ENCODE results near the gene LONRF3. TPM values are rescaled to one million over a fixed set of nuclear protein-coding genes. Genes with fewer than 3 reads are reported as not detected.
"Not testable (repeated sequence)": the region's sequence is repeated elsewhere in the genome, so short reads cannot be mapped to it uniquely, and the experiment has no call there.

The LONRF3 gene
- total RNA-seq, 1 donor from 2014 or later = 0.79 TPM

GRCh38 chrX:118989886-118990285 lies 15.5 kb downstream of the LONRF3 start:
- H3K4me3 ChIP-seq (ENCODE audit: low read depth, low read length) = no peak overlapping the region
- no peaks in the 10 kb centered on the region for H3K36me3 ChIP-seq (ENCODE audit: control insufficient read depth, insufficient read depth, low read length)
- DNase-seq (ENCODE audit: low read depth) (no peak), FAIRE-seq (no peak)
- no peaks in the 10 kb centered on the region for H3K27me3 ChIP-seq (ENCODE audit: control insufficient read depth, insufficient read depth, low read length)
- no peak for TF ChIP-seq CTCF (IDR thresholded peaks at IDR 0.05; ENCODE audit: insufficient read depth, low read length, severe bottlenecking)

GRCh38 chrX:118990512-118991227 lies 16.3 kb downstream of the LONRF3 start:
- Histone ChIP-seq H3K4me3 (ENCODE audit: low read depth, low read length) (no peak overlapping the region), H3K36me3 (ENCODE audit: control insufficient read depth, insufficient read depth, low read length) (no peaks in the 10 kb centered on the region), H3K27me3 (ENCODE audit: control insufficient read depth, insufficient read depth, low read length) (no peaks in the 10 kb centered on the region)
- no peak for DNase-seq (ENCODE audit: low read depth)
- TF ChIP-seq CTCF (IDR thresholded peaks at IDR 0.05; ENCODE audit: insufficient read depth, low read length, severe bottlenecking) = no peak
- FAIRE-seq = no peak

GRCh38 chrX:118992441-118993121 lies 18.2 kb downstream of the LONRF3 start:
- H3K4me3 ChIP-seq (ENCODE audit: low read depth, low read length); DNase-seq (ENCODE audit: low read depth); FAIRE-seq; H3K27me3 ChIP-seq (ENCODE audit: control insufficient read depth, insufficient read depth, low read length); H3K36me3 ChIP-seq (ENCODE audit: control insufficient read depth, insufficient read depth, low read length): not testable (repeated sequence)

- no peak for TF ChIP-seq CTCF (IDR thresholded peaks at IDR 0.05; ENCODE audit: insufficient read depth, low read length, severe bottlenecking)
- H3K27me3 ChIP-seq (ENCODE audit: control insufficient read depth, insufficient read depth, low read length) = no peaks in the 10 kb centered on the region
- H3K4me3 ChIP-seq (ENCODE audit: low read depth, low read length) = no peak overlapping the region
- no peak for DNase-seq (ENCODE audit: low read depth)
- FAIRE-seq = no peak
- H3K36me3 ChIP-seq (ENCODE audit: control insufficient read depth, insufficient read depth, low read length) = no peaks in the 10 kb centered on the region
Observed at GRCh38 chrX:119003462-119003861, 29.0 kb downstream of the LONRF3 start.

- peak; percentile 84 for TF ChIP-seq CTCF (IDR thresholded peaks at IDR 0.05; ENCODE audit: insufficient read depth, low read length, severe bottlenecking)
- DNase-seq (ENCODE audit: low read depth) (peak; percentile 14), FAIRE-seq (no peak)
- no peaks in the 10 kb centered on the region for H3K36me3 ChIP-seq (ENCODE audit: control insufficient read depth, insufficient read depth, low read length)
- no peaks in the 10 kb centered on the region for H3K27me3 ChIP-seq (ENCODE audit: control insufficient read depth, insufficient read depth, low read length)
- no peak overlapping the region for H3K4me3 ChIP-seq (ENCODE audit: low read depth, low read length)
Observed at GRCh38 chrX:119004920-119005524, 30.6 kb downstream of the LONRF3 start.

- no peak for TF ChIP-seq CTCF (IDR thresholded peaks at IDR 0.05; ENCODE audit: insufficient read depth, low read length, severe bottlenecking)
- FAIRE-seq = no peak
- DNase-seq (ENCODE audit: low read depth) = no peak
- Histone ChIP-seq H3K36me3 (ENCODE audit: control insufficient read depth, insufficient read depth, low read length) (no peaks in the 10 kb centered on the region), H3K27me3 (ENCODE audit: control insufficient read depth, insufficient read depth, low read length) (no peaks in the 10 kb centered on the region), H3K4me3 (ENCODE audit: low read depth, low read length) (no peak overlapping the region)
Observed at GRCh38 chrX:119007189-119007770, 32.9 kb downstream of the LONRF3 start.

Measured in bronchial epithelial cell (primary cell).